ENCODE measurements around the gene ADARB1.
"Not testable (repeated sequence)": the region's sequence is repeated elsewhere in the genome, so short reads cannot be mapped to it uniquely, and the experiment has no call there.

The ADARB1 gene

GRCh38 chr21:45135868-45136267, 61.5 kb downstream of the ADARB1 start:
- H3K4me3 ChIP-seq (ENCODE audit: low read depth, low read length): no peak overlapping the region
- DNase-seq (ENCODE audit: low read depth): peak; percentile 31
- TF ChIP-seq POLR2A (IDR thresholded peaks at IDR 0.05; ENCODE audit: extremely low read depth, insufficient read length) (no peak), CTCF (IDR thresholded peaks at IDR 0.05; ENCODE audit: low read depth, low read length) (no peak), MAX (IDR thresholded peaks at IDR 0.05; ENCODE audit: low read depth, low read length) (no peak), MYC (IDR thresholded peaks at IDR 0.05; ENCODE audit: low read depth, low read length) (no peak)

- DNase-seq (ENCODE audit: low read depth): no peak
- TF ChIP-seq MAX (IDR thresholded peaks at IDR 0.05; ENCODE audit: low read depth, low read length) (no peak), CTCF (IDR thresholded peaks at IDR 0.05; ENCODE audit: low read depth, low read length) (no peak), MYC (IDR thresholded peaks at IDR 0.05; ENCODE audit: low read depth, low read length) (no peak), POLR2A (IDR thresholded peaks at IDR 0.05; ENCODE audit: extremely low read depth, insufficient read length) (no peak)
Observed at GRCh38 chr21:45136500-45136899, 62.1 kb downstream of the ADARB1 start.

GRCh38 chr21:45136927-45137611, 62.7 kb downstream of the ADARB1 start:
- H3K4me3 ChIP-seq (ENCODE audit: low read depth, low read length): no peak overlapping the region
- peak; percentile 87 for TF ChIP-seq CTCF (IDR thresholded peaks at IDR 0.05; ENCODE audit: low read depth, low read length)
- no peak for TF ChIP-seq MYC (IDR thresholded peaks at IDR 0.05; ENCODE audit: low read depth, low read length)
- TF ChIP-seq MAX (IDR thresholded peaks at IDR 0.05; ENCODE audit: low read depth, low read length): no peak
- TF ChIP-seq POLR2A (IDR thresholded peaks at IDR 0.05; ENCODE audit: extremely low read depth, insufficient read length): no peak
- DNase-seq (ENCODE audit: low read depth): peak; percentile 81

More at GRCh38 chr21:45136500-45136899, 62.1 kb downstream of the ADARB1 start:
- H3K4me3 ChIP-seq (ENCODE audit: low read depth, low read length): no peak overlapping the region

- H3K4me3 ChIP-seq (ENCODE audit: low read depth, low read length): no peak overlapping the region
- DNase-seq (ENCODE audit: low read depth): no peak
- TF ChIP-seq POLR2A (IDR thresholded peaks at IDR 0.05; ENCODE audit: extremely low read depth, insufficient read length) (no peak), MYC (IDR thresholded peaks at IDR 0.05; ENCODE audit: low read depth, low read length) (no peak), CTCF (IDR thresholded peaks at IDR 0.05; ENCODE audit: low read depth, low read length) (no peak), MAX (IDR thresholded peaks at IDR 0.05; ENCODE audit: low read depth, low read length) (no peak)
Observed at GRCh38 chr21:45137612-45137937, 63.2 kb downstream of the ADARB1 start.

- peak; percentile 86 for TF ChIP-seq MYC (IDR thresholded peaks at IDR 0.05; ENCODE audit: low read depth, low read length)
- peak; percentile 85 for TF ChIP-seq MAX (IDR thresholded peaks at IDR 0.05; ENCODE audit: low read depth, low read length)
- peak; percentile 63 for TF ChIP-seq CTCF (IDR thresholded peaks at IDR 0.05; ENCODE audit: low read depth, low read length)
- TF ChIP-seq POLR2A (IDR thresholded peaks at IDR 0.05; ENCODE audit: extremely low read depth, insufficient read length): no peak
- no peak overlapping the region for H3K4me3 ChIP-seq (ENCODE audit: low read depth, low read length)
- DNase-seq (ENCODE audit: low read depth): peak; percentile 81
Observed at GRCh38 chr21:45138199-45139002, 64.0 kb downstream of the ADARB1 start.

- not testable (repeated sequence) for DNase-seq (ENCODE audit: low read depth); H3K4me3 ChIP-seq (ENCODE audit: low read depth, low read length)
Observed at GRCh38 chr21:45139003-45139360, 64.6 kb downstream of the ADARB1 start.

Data from NB4 (cell line).